IMR-90 (cell line): ENCODE results near the gene DEGS2.

Source experiments
- BHLHE40 ChIP-seq: fragments of 150-350 bp; IDR thresholded peaks from 2 replicates; pipeline ENCODE4 v1.6.1; 2016; ENCODE audit warnings: mild to moderate bottlenecking, low read depth, low read length
- CEBPB ChIP-seq: IDR thresholded peaks from 2 replicates; pipeline ENCODE4 v1.6.1; 2012; ENCODE audit warnings: low read depth, low read length, improper control_type of control experiment
- MAFK ChIP-seq: IDR thresholded peaks from 2 replicates; pipeline ENCODE4 v1.6.1; 2012; ENCODE audit warnings: low read depth, low read length, improper control_type of control experiment
- MAZ ChIP-seq: IDR thresholded peaks from 2 replicates; pipeline ENCODE4 v1.6.1; 2012; ENCODE audit warnings: low read depth, mild to moderate bottlenecking, low read length, improper control_type of control experiment, moderate library complexity, borderline replicate concordance
- MXI1 ChIP-seq: IDR thresholded peaks from 2 replicates; pipeline ENCODE4 v1.6.1; 2012; ENCODE audit warnings: low read depth, mild to moderate bottlenecking, low read length, moderate library complexity, borderline replicate concordance
- POLR2A ChIP-seq: IDR thresholded peaks from 2 replicates; pipeline ENCODE4 v1.6.1; 2012; ENCODE audit warnings: mild to moderate bottlenecking, low read depth, low read length
- RAD21 ChIP-seq: IDR thresholded peaks from 2 replicates; pipeline ENCODE4 v1.6.1; 2012; ENCODE audit warnings: low read length, improper control_type of control experiment
- RCOR1 ChIP-seq: IDR thresholded peaks from 2 replicates; pipeline ENCODE4 v1.6.1; 2012; ENCODE audit warnings: mild to moderate bottlenecking, low read length, improper control_type of control experiment; ENCODE audit not compliant: insufficient replicate concordance
- RFX5 ChIP-seq: IDR thresholded peaks from 2 replicates; pipeline ENCODE4 v1.8.0; 2012; ENCODE audit warnings: low read depth, mild to moderate bottlenecking, low read length, moderate library complexity
- SMC3 ChIP-seq: fragments of 150-350 bp; IDR thresholded peaks from 2 replicates; pipeline ENCODE4 v1.6.1; 2016; ENCODE audit warnings: low read depth, mild to moderate bottlenecking, antibody characterized with exemption, low read length, moderate library complexity
- TF ChIP-seq, protein P1 (sequence below): conservative IDR thresholded peaks from 2 replicates; pipeline ENCODE4 v1.5.1; 2012; ENCODE audit warnings: mild to moderate bottlenecking, low read depth, low read length, improper control_type of control experiment
- TF ChIP-seq, protein P2 (sequence below): fragments of 150-350 bp; IDR thresholded peaks from 2 replicates; pipeline ENCODE4 v1.6.1; 2017; ENCODE audit warnings: mild to moderate bottlenecking, antibody characterized with exemption, low read length, low read depth

DNA sequence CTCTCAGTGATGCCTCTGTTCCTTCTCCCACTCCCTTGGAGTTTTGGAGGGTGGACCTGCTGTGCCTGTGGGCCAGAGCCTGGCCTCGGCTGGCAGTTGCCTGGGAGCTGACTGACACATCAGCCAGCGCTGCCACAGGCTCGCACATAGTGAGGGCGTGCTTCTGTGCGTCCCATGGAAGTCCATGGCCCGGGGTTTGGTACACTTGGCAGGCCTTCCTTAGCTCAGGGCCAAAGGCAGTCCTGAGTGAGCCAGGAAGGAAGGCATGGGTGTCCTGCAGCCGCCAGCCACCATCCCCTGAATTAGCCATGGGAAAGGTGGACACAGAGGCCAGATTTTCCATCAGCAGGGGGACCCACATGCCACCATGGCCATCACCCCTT lies 1.1 kb upstream of the DEGS2 start:
- TF ChIP-seq, protein P1, sequence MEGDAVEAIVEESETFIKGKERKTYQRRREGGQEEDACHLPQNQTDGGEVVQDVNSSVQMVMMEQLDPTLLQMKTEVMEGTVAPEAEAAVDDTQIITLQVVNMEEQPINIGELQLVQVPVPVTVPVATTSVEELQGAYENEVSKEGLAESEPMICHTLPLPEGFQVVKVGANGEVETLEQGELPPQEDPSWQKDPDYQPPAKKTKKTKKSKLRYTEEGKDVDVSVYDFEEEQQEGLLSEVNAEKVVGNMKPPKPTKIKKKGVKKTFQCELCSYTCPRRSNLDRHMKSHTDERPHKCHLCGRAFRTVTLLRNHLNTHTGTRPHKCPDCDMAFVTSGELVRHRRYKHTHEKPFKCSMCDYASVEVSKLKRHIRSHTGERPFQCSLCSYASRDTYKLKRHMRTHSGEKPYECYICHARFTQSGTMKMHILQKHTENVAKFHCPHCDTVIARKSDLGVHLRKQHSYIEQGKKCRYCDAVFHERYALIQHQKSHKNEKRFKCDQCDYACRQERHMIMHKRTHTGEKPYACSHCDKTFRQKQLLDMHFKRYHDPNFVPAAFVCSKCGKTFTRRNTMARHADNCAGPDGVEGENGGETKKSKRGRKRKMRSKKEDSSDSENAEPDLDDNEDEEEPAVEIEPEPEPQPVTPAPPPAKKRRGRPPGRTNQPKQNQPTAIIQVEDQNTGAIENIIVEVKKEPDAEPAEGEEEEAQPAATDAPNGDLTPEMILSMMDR, result no peak
- TF ChIP-seq RAD21 (no peak), BHLHE40 (no peak), POLR2A (no peak), RCOR1 (no peak), CEBPB (no peak), MAFK (no peak), SMC3 (no peak), MXI1 (no peak), RFX5 (no peak), MAZ (no peak)
- TF ChIP-seq, protein P2, sequence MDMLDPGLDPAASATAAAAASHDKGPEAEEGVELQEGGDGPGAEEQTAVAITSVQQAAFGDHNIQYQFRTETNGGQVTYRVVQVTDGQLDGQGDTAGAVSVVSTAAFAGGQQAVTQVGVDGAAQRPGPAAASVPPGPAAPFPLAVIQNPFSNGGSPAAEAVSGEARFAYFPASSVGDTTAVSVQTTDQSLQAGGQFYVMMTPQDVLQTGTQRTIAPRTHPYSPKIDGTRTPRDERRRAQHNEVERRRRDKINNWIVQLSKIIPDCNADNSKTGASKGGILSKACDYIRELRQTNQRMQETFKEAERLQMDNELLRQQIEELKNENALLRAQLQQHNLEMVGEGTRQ, result no peak
